BJ (cell line): Measurements from ENCODE around the gene FUT1. TPM values are rescaled to one million over a fixed set of nuclear protein-coding genes. Genes with fewer than 3 reads are reported as not detected.

Experiments
- CTCF ChIA-PET: fragments of 350-600 bp; formaldehyde crosslinking; extraction: SDS; loops from one replicate; lab custom pipeline; 2021; ENCODE audit warnings: antibody characterized with exemption, inconsistent platforms; lab: Yijun Ruan, JAX
- POLR2A ChIA-PET: fragments of 300-600 bp; sonication (Branson Sonifier 250); formaldehyde crosslinking; extraction: SDS; loops from one replicate; lab custom pipeline; 2021; ENCODE audit warnings: antibody characterized with exemption; lab: Charles Lee
- DNase-seq: peaks from one replicate; pipeline ENCODE4 v3.0.0-alpha.2; 2011; ENCODE audit warnings: low read depth
- H3K27me3 ChIP-seq: 2 replicates; pipeline ENCODE4 v1.6.0; 2011; ENCODE audit warnings: low read length; ENCODE audit not compliant: control insufficient read depth, insufficient read depth
- H3K36me3 ChIP-seq: 2 replicates; pipeline ENCODE4 v1.5.1; 2011; ENCODE audit warnings: low read length; ENCODE audit not compliant: control insufficient read depth, insufficient read depth
- H3K4me3 ChIP-seq: 2 replicates; pipeline ENCODE4 v1.5.1; 2011; ENCODE audit warnings: low read depth, mild to moderate bottlenecking, control low read depth, low read length
- CTCF ChIP-seq: IDR thresholded peaks from 2 replicates; pipeline ENCODE4 v1.5.1; 2011; ENCODE audit warnings: low read depth, mild to moderate bottlenecking, control low read depth, inconsistent platforms, low read length, moderate library complexity; ENCODE audit not compliant: insufficient read depth
- polyA plus RNA-seq: library from polyadenylated mRNA; depleted of rRNA; stranded (reverse); fragments of >200 nt; gene quantifications from 2 replicates; pipeline ENCODE4 v1.2.3, GENCODE V29; 2011

FUT1 gene
- polyA plus RNA-seq, 1 experiment, result 0.37 TPM

GRCh38 chr19:48738557-48739403, 13.7 kb downstream of the FUT1 start:
- ChIA-PET CTCF (interaction anchor here (0.6 to 2.2 kb wide), 13 partner anchors 10 to 104 kb away, joined by 3 to 17 read pairs (median 3); partner anchors contain the start of genes CA11 and HSD17B14), POLR2A (no interaction called here)
- peak; percentile 19 for DNase-seq
- Histone ChIP-seq H3K27me3 (no peaks in the 10 kb centered on the region), H3K4me3 (peak overlapping the region; percentile 44), H3K36me3 (no peaks in the 10 kb centered on the region)
- TF ChIP-seq CTCF, result no peak

- H3K27me3 ChIP-seq, result no peaks in the 10 kb centered on the region
- POLR2A ChIA-PET, result no interaction called here
- no peaks in the 10 kb centered on the region for H3K36me3 ChIP-seq
- CTCF ChIA-PET, result interaction anchor here (0.9 to 2.0 kb wide), 5 partner anchors 9 to 92 kb away, joined by 3 to 7 read pairs (median 4); partner anchors contain the start of gene CA11
- H3K4me3 ChIP-seq, result no peak overlapping the region
- no peak for TF ChIP-seq CTCF
- DNase-seq, result no peak
These were observed 15.0 kb downstream of the FUT1 start for GRCh38 chr19:48737360-48737998.

GRCh38 chr19:48735031-48735615, 17.3 kb downstream of the FUT1 start:
- Histone ChIP-seq H3K27me3 (no peaks in the 10 kb centered on the region), H3K36me3 (no peaks in the 10 kb centered on the region), H3K4me3 (no peak overlapping the region)
- no peak for DNase-seq
- ChIA-PET CTCF (interaction anchor here (1.2 to 1.3 kb wide), 2 partner anchors 59 to 61 kb away, joined by 3 to 4 read pairs; no protein-coding TSS in a partner anchor), POLR2A (interaction anchor here (0.6 kb wide), 1 partner anchor 26 kb away, joined by 4 read pairs; no protein-coding TSS in a partner anchor)
- TF ChIP-seq CTCF, result no peak

GRCh38 chr19:48734625-48735024, 17.8 kb downstream of the FUT1 start:
- Histone ChIP-seq H3K36me3 (no peaks in the 10 kb centered on the region), H3K4me3 (no peak overlapping the region), H3K27me3 (no peaks in the 10 kb centered on the region)
- no peak for DNase-seq
- POLR2A ChIA-PET, result no interaction called here
- CTCF ChIA-PET, result interaction anchor here (1.3 kb wide), 1 partner anchor 59 kb away, joined by 3 read pairs; no protein-coding TSS in a partner anchor
- no peak for TF ChIP-seq CTCF

GRCh38 chr19:48731452-48731851, 21.0 kb downstream of the FUT1 start:
- no peaks in the 10 kb centered on the region for H3K36me3 ChIP-seq
- no peaks in the 10 kb centered on the region for H3K27me3 ChIP-seq
- H3K4me3 ChIP-seq, result no peak overlapping the region
- ChIA-PET POLR2A (no interaction called here), CTCF (no interaction called here)
- DNase-seq, result no peak
- TF ChIP-seq CTCF, result no peak
